AG04450 (cell line): ENCODE measurements around the gene PER1. TPM values are rescaled to one million over a fixed set of nuclear protein-coding genes. Genes with fewer than 3 reads are reported as not detected.
A peak's percentile ranks its signal among the peaks of the same experiment; 100 is the strongest.

Experiments used
- CTCF ChIA-PET: fragments of 300-600, 350-600 bp; formaldehyde crosslinking; extraction: SDS; loops from one replicate; lab custom pipeline; 2022; ENCODE audit warnings: antibody characterized with exemption, inconsistent platforms; lab: Charles Lee
- POLR2A ChIA-PET: fragments of 350-600 bp; formaldehyde crosslinking; extraction: SDS; loops from one replicate; lab custom pipeline; 2021; ENCODE audit warnings: antibody characterized with exemption, inconsistent platforms; lab: Yijun Ruan, JAX
- DNase-seq: peaks from one replicate; pipeline ENCODE4 v3.0.0-alpha.2; 2011; ENCODE audit warnings: low read depth, low spot score
- H3K27ac ChIP-seq: one replicate; pipeline ENCODE4 v1.5.1; 2012; ENCODE audit warnings: low read depth, low read length, control low read depth
- H3K27me3 ChIP-seq: one replicate; pipeline ENCODE4 v1.6.0; 2012; ENCODE audit warnings: low read length; ENCODE audit not compliant: control insufficient read depth, insufficient read depth
- H3K4me3 ChIP-seq: 2 replicates; pipeline ENCODE4 v1.5.1; 2011; ENCODE audit warnings: mild to moderate bottlenecking, low read depth, low read length, control low read depth
- H3K9me3 ChIP-seq: 2 replicates; pipeline ENCODE4 v1.5.1; 2012; ENCODE audit warnings: low read length; ENCODE audit not compliant: control insufficient read depth, insufficient read depth
- CTCF ChIP-seq: IDR thresholded peaks from 2 replicates; pipeline ENCODE4 v1.5.1; 2011; ENCODE audit warnings: low read depth, low read length, control low read depth, inconsistent platforms
- polyA plus RNA-seq: library from polyadenylated mRNA; depleted of rRNA; stranded (reverse); fragments of >200 nt; gene quantifications from 2 replicates; pipeline ENCODE4 v1.2.3, GENCODE V29; 2011

PER1 gene
- polyA plus RNA-seq, 1 experiment = 3.1 TPM

GRCh38 chr17:8124350-8125153 is 27.7 kb downstream of the PER1 start:
- DNase-seq = no peak
- no peak for TF ChIP-seq CTCF
- H3K27me3 ChIP-seq = peaks cover 6% of the 10 kb centered on the region
- ChIA-PET CTCF (interaction anchor here (0.6 to 1.7 kb wide), 3 partner anchors 33 to 98 kb away, joined by 3 to 9 read pairs (median 3); no protein-coding TSS in a partner anchor), POLR2A (no interaction called here)
- H3K27ac ChIP-seq = no peak overlapping the region
- no peaks in the 10 kb centered on the region; the same call in 1 of the 2 replicates for H3K9me3 ChIP-seq
- H3K4me3 ChIP-seq = peak overlapping the region; percentile 69

DNA sequence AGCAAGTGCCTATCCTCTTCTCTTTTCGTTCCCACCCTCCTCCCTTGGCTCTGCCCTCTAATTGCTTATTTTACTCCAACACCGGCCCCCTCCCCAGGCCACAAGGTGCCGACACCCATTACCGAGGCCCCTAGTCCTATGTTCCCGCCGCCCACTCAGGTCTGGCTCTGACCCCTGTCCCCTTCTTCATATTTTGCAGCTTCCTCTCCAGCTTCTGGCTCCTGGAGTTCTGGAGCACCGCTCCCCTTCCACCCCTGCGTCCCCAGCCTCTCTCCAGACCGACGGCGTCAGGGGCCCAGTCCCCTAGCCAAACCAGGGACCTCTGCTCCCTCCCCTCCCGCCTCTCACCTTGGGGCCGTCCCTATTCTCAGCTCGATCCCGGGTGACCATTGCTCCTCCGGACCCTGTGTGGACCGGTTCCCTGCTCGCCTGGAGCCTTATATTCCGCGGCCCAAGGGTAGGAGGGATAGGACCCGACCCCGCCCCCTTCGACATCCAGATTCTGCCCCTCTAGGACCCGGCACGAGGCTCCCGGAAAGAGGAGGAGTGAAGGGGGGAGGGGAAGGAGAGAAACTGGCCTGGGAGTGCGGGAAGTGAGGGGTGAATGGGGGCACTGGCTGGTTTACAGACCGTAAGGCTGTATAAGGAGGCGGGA is 28.4 kb downstream of the PER1 start, which contains the start of gene HES7:
Gene HES7, minus strand, starts transcription at position 412 of the 655 bp plus-strand sequence. Its CDS starts 22 bp downstream, at position 390.
- Histone ChIP-seq H3K27ac (no peak within 1 kb of the TSS), H3K27me3 (peaks cover 6% of the 10 kb centered on the region), H3K9me3 (no peaks in the 10 kb centered on the region; the same call in 1 of the 2 replicates), H3K4me3 (peak within 1 kb of the TSS; percentile 69)
- TF ChIP-seq CTCF = no peak
- DNase-seq = no peak
- ChIA-PET CTCF (interaction anchor here (0.6 to 1.7 kb wide), 3 partner anchors 34 to 99 kb away, joined by 3 to 9 read pairs (median 3); no protein-coding TSS in a partner anchor), POLR2A (no interaction called here)

GRCh38 chr17:8122924-8123694 is 29.1 kb downstream of the PER1 start:
- DNase-seq = no peak
- no peak for TF ChIP-seq CTCF
- Histone ChIP-seq H3K4me3 (peak overlapping the region; percentile 69), H3K27me3 (peaks cover 6% of the 10 kb centered on the region), H3K27ac (no peak overlapping the region), H3K9me3 (no peaks in the 10 kb centered on the region; the same call in 1 of the 2 replicates)
- ChIA-PET CTCF (interaction anchor here (1.2 to 1.7 kb wide), 2 partner anchors 10 to 35 kb away, joined by 3 to 9 read pairs; no protein-coding TSS in a partner anchor), POLR2A (interaction anchor here (0.6 kb wide), 1 partner anchor 34 kb away, joined by 3 read pairs; no protein-coding TSS in a partner anchor)

GRCh38 chr17:8122422-8122923 is 29.7 kb downstream of the PER1 start:
- peaks cover 7% of the 10 kb centered on the region for H3K27me3 ChIP-seq
- CTCF ChIA-PET = interaction anchor here (0.6 to 1.2 kb wide), 2 partner anchors 11 to 55 kb away, joined by 3 read pairs; no protein-coding TSS in a partner anchor
- H3K27ac ChIP-seq = no peak overlapping the region
- peak overlapping the region; percentile 69 for H3K4me3 ChIP-seq
- H3K9me3 ChIP-seq = no peaks in the 10 kb centered on the region; the same call in 1 of the 2 replicates
- POLR2A ChIA-PET = interaction anchor here (0.6 to 1.1 kb wide), 4 partner anchors 34 to 100 kb away, joined by 3 to 5 read pairs (median 3); no protein-coding TSS in a partner anchor
- no peak for TF ChIP-seq CTCF
- DNase-seq = no peak
